ENCODE measurements around the gene SLC4A11. TPM values are rescaled to one million over a fixed set of nuclear protein-coding genes. Genes with fewer than 3 reads are reported as not detected.

The SLC4A11 gene
- total RNA-seq, 1 donor from 2014 or later = 5.0 TPM

GRCh38 chr20:3229798-3230197, 9.2 kb downstream of the SLC4A11 start:
- no peaks in the 10 kb centered on the region for H3K36me3 ChIP-seq
- TF ChIP-seq CTCF (IDR thresholded peaks at IDR 0.05) = no peak
- no peaks in the 10 kb centered on the region for H3K4me1 ChIP-seq
- H3K9me3 ChIP-seq = no peaks in the 10 kb centered on the region
- no peak overlapping the region for H3K27ac ChIP-seq
- H3K27me3 ChIP-seq (ENCODE audit: low read depth) = peaks cover 5% of the 10 kb centered on the region
- ATAC-seq = no peak
- DNase-seq = no peak
- intact Hi-C loops (cut with DNase I) = no loop called here
- H3K4me3 ChIP-seq = no peak overlapping the region

- DNase-seq (no peak), ATAC-seq (no peak)
- intact Hi-C loops (cut with DNase I) = no loop called here
- no peak overlapping the region for H3K27ac ChIP-seq
- no peaks in the 10 kb centered on the region for H3K4me1 ChIP-seq
- H3K36me3 ChIP-seq = peaks cover 4% of the 10 kb centered on the region
- H3K27me3 ChIP-seq (ENCODE audit: low read depth) = peaks cover under 1% of the 10 kb centered on the region
- TF ChIP-seq CTCF (IDR thresholded peaks at IDR 0.05) = no peak
- H3K4me3 ChIP-seq = no peak overlapping the region
- no peaks in the 10 kb centered on the region for H3K9me3 ChIP-seq
These were observed 9.8 kb downstream of the SLC4A11 start for GRCh38 chr20:3229158-3229557.

- H3K36me3 ChIP-seq = peaks cover 6% of the 10 kb centered on the region
- DNase-seq (no peak), ATAC-seq (no peak)
- TF ChIP-seq CTCF (IDR thresholded peaks at IDR 0.05) = no peak
- no peaks in the 10 kb centered on the region for H3K27me3 ChIP-seq (ENCODE audit: low read depth)
- intact Hi-C loops (cut with DNase I) = no loop called here
- no peak overlapping the region for H3K4me3 ChIP-seq
- no peaks in the 10 kb centered on the region for H3K4me1 ChIP-seq
- H3K9me3 ChIP-seq = no peaks in the 10 kb centered on the region
- no peak overlapping the region for H3K27ac ChIP-seq
These were observed 10.3 kb downstream of the SLC4A11 start for GRCh38 chr20:3228750-3229032.

- DNase-seq = no peak
These were observed 10.8 kb downstream of the SLC4A11 start for GRCh38 chr20:3227936-3228749.

GRCh38 chr20:3227506-3227905, 11.5 kb downstream of the SLC4A11 start:
- no peak for DNase-seq
- Histone ChIP-seq H3K9me3 (no peaks in the 10 kb centered on the region), H3K4me3 (no peak overlapping the region), H3K27ac (no peak overlapping the region), H3K27me3 (ENCODE audit: low read depth) (no peaks in the 10 kb centered on the region), H3K36me3 (peaks cover 18% of the 10 kb centered on the region), H3K4me1 (no peaks in the 10 kb centered on the region)
- TF ChIP-seq CTCF (IDR thresholded peaks at IDR 0.05) = no peak
- intact Hi-C loops (cut with DNase I) = no loop called here
- ATAC-seq = no peak

More at GRCh38 chr20:3227936-3228749, 10.8 kb downstream of the SLC4A11 start:
- no peak overlapping the region for H3K27ac ChIP-seq
- no peak overlapping the region for H3K4me3 ChIP-seq
- no peak for ATAC-seq
- no peaks in the 10 kb centered on the region for H3K4me1 ChIP-seq
- no peaks in the 10 kb centered on the region for H3K9me3 ChIP-seq
- H3K27me3 ChIP-seq (ENCODE audit: low read depth) = no peaks in the 10 kb centered on the region
- no peak for TF ChIP-seq CTCF (IDR thresholded peaks at IDR 0.05)
- intact Hi-C loops (cut with DNase I) = no loop called here
- peaks cover 11% of the 10 kb centered on the region for H3K36me3 ChIP-seq
